NCI-H226 (cell line): ENCODE data around the gene MUC13.
"Not testable (repeated sequence)": the region's sequence is repeated elsewhere in the genome, so short reads cannot be mapped to it uniquely, and the experiment has no call there.

Source experiments
- DNase-seq: peaks from one replicate; pipeline ENCODE4 v3.0.0-alpha.2; 2015

The MUC13 gene, protein sequence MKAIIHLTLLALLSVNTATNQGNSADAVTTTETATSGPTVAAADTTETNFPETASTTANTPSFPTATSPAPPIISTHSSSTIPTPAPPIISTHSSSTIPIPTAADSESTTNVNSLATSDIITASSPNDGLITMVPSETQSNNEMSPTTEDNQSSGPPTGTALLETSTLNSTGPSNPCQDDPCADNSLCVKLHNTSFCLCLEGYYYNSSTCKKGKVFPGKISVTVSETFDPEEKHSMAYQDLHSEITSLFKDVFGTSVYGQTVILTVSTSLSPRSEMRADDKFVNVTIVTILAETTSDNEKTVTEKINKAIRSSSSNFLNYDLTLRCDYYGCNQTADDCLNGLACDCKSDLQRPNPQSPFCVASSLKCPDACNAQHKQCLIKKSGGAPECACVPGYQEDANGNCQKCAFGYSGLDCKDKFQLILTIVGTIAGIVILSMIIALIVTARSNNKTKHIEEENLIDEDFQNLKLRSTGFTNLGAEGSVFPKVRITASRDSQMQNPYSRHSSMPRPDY

DNA sequence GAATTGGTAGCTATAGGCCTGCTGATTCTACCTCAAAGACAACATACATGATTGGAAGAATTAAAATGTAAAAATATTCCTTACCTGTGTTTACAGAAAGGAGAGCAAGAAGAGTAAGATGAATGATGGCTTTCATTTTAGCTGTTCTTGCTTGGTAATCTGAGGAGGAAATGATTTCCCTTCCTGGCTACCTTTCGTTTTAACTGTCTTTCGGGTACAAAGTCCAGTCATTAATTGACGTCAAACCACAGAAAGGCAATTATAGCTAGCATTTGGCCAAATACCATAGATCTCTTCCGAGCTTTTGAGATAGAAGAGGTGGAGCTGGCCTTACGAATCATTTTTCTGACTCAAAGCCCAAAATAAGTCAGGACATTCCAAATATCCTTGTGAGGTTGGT, at the start of gene MUC13:
Gene MUC13 (minus strand): TSS at position 175 of the 400 bp plus-strand sequence. CDS start 39 bp downstream, at position 136.
- DNase-seq = no peak

DNA sequence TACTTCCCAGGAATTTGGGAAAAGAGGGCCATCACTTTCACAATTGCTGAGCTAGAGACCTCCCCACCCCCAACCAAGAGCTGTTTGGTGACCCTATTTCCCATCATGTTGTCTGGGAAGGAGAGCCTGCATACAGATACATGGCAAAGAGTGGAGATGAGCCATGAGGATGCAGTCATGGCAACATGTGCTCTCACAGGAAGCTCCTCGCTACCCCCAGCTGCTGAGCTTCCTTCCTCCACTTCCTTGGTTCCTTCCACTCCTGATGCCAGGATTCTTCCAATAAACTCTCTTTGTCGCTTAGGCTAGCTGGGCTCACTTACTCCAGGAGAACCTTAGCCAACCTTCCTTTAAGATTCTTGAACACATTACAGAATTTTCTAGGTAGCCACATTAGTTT, 48.3 kb upstream of the MUC13 start:
- no peak for DNase-seq

DNA sequence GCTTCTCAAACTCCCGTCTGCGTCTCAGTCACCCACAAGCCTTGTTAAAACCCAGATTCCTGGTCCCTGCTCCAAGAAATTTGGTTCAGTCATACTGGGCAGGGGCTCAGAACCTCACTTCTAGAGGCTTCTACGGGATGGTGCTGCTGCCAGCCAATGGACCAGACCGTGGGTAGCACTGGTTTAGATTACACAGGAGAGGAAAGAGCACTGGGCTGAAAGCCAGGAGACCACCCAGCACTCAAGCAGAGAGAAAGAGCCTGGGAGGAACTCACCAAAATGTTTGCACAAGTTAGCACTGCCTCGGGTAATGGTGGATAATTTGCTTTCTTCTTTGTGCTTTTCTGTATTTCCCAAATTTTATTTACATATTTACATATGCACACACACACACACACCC, 46.9 kb upstream of the MUC13 start:
- no peak for DNase-seq

DNA sequence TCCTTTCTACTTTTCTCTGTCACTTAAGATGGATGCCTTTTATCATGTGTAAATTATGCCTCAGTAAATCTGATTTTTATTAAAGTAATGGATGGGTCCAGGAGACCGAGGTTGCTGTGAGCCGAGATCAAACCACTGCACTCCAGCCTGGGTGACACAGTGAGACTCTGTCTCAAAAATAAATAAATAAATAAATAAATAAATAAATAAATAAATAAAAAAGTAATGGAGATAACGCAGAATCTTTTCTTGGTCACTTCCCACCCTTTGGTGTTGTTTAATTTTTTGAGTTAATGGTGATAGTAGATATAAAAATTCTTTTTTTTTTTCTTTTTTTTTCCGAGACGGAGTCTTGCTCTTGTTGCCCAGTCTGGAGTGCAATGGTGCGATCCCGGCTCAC, 44.1 kb upstream of the MUC13 start:
- DNase-seq = no peak

DNA sequence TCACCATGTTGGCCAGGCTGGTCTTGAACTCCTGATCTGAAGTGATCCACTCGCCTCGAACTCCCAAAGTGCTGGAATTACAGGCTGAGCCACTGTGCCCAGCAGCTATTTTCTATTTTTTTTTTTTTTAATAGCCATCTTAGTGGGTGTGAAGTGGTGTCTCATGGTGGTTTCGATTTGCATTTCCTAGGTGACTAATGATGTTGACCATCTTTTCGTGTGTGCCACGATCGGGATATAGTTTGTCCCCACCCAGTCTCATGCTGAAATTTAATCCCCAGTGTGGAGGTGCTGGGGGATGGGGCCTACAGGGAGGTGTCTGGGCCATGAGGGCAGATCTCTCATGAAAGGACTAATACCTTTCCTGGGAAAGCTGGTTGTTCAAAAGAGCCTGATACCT, 41.8 kb upstream of the MUC13 start:
- no peak for DNase-seq

DNA sequence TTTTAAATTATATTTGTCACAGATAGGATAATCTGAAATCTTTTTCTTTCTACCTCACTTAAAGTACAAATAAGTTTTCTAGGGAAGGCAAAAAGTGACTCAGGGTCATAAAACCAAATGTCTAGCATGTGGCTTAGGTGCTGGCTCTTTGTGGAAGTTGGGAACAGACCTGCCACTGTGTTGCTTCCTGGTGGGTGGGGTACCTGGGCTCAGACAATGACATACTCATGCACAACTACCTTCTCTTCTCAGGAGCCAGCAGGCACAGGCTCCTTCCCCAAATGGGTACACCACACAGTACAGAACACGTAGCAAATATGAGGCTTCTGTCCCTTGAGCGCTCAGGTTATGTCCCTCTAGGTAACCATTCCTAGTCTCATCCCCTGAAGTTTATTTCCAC, 40.1 kb upstream of the MUC13 start:
- DNase-seq = no peak

DNA sequence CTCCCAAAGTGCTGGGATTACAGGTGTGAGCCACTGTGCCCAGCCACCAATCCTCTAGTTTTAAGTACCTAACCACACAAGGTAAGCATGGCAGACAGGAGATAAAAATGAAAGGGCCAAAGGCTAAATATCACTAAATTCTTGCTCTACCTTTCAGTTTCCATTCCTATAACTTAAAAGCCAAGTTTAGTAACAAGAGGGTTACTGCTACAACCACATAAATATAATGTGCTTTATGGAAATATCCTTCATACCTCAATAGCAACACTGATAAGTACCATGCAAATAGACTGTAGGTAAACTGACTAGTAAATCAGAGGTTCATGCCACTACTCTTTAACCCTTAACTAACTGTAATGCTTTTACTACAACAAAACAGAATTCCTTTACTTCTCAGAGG, 38.7 kb upstream of the MUC13 start:
- DNase-seq = no peak

DNA sequence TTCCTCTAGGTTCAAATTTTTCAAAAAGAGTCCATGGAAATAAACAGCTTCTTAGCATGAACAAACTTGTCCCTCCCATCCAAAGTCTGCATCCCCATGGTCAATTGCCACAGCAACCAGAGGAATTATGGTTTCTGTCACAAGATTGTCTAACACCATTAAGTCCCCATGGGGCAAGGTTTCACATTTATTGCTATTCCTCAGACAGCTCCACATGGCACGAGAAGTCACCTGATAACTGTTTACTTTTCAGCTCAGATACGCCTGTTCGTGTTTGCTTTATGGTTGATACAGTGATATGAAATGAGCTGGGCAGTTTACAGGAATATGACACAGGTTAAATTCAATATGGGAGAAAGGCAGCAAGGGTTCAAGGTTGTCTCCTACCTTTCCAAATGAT, 37.9 kb upstream of the MUC13 start:
- no peak for DNase-seq

DNA sequence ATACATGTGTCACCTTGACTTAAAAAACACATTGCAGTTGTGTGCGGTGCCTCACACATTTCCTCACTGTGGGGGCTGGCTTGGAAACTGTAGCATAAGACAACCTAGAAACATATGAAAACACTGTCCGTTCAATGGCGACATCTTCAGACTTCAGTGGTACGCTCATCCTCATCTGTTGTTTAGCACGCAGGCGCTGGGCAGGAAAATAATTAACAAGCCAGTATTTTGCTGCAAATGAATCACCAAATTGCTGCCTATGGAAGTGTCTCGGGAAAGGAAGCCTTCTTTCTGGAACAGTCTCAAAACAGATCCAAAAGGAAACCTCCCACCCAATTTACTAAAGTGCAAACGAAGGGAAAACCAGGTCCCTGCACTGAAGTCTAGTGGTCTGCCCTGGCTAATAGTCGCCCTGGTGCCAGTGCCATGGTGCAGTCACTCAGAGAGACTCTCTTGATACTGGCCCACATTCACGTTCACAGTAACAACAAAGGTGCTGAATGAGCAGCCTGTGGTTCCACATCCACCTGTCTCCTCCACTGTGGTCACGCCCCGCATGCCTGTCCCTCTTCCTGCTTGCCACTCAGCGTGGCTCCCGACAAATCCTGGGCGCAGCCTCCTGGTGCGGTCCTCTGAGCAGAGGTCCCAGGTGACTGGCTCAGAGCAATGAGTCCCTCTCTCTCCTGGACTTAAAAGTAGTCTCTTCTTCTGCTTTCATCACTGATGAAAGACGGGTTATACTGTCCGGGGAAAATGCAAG, 35.6 kb upstream of the MUC13 start:
- no peak for DNase-seq

DNA sequence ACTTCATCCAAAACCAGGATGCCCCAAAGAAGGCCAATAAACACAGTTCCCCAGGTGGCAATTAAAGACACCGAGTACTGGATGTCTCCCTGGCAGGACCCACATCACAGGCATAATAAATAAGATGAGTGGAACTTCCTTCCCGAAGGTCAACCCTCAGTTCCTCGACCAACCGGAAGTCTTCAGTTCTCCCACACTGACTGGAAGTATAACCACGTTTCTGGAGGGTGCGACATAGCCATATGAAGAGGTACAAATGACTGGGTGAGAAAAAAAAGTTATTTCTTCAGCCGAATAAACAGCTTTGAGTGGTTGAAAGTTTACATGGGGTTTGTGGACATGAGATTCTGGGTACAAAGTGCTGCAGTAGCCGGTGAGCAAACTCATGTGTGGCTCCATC, 34.6 kb upstream of the MUC13 start:
- DNase-seq = no peak

DNA sequence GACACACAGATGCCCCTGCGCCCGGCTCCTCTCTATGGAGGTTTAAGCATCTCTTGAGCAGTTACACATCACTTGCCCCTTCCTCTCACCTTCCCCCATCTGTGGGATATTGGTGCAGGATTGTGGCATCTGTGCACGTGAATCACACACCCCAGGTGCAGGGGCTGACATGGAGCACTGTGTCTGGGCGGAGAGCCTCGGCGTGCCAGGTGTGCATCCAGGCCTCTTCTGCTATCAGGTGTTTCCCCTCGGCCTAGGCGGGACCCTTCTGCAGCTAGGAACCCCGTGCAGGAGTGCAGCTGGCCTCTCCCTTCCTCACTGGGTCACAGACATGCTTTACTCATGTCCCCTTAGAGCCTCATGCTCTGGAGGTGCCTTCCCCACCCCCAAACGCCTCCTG, 33.4 kb upstream of the MUC13 start:
- no peak for DNase-seq

DNA sequence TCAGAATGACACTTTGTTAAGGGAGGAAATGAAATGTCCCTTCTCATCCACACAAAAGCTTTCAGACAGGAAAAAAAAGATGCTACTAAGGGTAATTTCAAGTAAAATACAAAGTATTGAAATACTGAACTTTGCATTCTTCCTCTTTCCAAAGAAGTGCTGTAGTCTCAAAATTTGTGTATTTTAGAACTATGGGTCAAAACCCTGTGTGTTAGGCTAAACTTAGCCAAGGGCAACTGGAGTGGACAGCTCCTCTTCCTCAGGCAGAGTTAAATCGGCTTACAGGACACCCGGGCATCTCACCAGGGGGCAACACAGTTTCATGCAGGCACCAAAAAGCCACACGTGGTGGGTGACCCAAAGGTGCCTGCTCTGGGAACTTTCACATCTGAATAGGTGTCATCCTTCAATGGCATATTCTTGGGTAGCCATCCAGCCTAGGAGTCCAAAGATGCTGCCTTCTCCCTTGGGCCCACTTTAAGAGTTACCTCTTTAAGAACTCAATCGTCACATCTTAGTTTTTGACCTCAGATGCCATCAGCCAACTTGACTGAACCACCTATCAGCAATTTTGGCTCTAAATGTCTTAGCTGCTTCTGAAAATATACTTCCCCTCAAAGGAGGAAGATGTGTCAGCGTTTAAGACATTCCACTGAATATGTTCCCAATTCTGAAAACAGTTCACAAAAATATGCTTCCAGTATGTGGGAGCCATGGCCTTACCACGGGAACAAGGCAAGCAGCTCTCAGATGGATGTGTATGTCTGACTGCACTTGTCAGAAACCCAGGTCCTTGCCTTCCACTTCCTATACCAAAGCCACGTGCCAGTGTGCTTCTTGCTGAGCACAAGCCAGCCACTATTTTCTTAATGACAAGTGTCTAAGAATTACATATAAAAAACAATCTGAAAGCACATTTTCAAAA, 32.2 kb upstream of the MUC13 start:
- no peak for DNase-seq

DNA sequence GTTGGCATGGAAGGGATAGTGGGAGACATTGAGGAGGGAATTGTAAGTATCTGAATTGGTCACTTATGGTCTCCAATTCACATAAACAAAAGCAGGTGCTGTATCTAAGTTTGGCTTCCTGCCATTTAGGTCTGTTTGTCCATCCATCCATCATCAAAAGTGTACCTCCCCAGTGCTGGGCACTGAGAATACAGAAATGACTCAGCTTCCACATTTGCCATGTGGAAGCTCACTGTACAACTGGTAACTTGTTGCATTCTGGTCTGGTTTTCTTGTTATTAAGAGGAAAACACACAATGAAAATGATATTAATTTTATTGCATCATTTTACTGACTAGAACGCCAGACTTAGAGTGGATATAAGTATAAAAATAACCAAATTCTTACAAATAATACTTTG, 30.9 kb upstream of the MUC13 start:
- DNase-seq = no peak

DNA sequence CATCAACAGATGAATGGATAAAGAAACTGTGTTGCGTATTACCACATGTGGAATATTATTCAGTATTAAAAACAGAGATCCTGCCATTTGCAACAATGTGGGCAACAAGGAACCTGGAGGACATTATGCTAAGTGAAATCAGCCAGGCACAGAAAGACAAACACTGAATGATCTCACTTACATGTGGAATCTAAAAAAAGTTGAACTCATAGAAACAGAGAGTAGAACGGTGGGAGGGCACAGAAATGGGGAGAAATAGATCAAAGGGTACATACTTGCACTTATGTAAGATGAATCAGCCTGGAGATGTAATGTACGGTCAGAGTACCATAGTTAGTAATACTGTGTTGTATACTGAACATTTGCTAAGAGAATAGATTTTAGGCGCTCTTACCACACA, 29.8 kb upstream of the MUC13 start:
- no peak for DNase-seq

DNA sequence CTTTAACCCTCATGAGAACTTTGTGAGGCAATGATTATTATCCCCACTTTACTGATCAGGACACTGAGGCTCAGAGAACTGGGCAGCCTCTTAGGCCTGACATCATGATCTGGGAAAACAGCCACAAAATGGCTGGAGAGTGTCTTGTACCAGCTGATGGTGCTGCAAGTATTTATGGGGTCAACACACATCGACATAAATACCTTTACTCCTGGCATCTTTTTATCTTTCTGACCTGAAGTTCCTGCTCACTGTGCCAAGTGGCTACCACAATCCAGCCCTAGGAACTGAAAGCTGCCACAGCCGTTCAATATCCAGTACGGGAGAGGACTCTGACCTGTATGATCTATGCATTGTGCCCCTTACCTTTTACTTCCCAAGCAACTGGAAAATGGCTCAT, 29.2 kb upstream of the MUC13 start:
- DNase-seq = no peak

DNA sequence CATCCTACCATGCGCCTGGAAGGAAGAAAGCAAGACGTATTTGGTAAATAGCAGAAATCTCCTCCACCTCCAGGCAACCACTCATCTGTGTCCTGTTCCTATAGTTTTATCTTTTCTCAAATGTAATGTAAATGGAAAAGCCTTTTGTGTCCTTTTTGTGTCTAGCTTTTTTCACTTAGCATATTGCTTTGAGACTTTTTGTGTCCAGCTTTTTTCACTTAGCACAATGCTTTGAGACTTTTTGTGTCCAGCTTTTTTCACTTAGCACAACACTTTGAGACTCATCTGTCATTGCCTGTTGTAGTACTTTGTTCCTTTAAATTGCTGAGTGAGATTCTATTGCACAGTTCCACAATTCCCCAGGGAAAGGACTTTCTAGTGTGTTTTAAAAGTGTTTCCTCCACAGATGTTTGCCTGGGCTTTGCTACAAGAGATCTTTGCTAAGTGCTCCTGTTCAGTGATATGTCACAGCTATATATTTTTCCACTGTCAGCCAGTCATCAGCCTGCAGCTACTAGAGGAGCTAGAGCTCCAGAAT, 27.9 kb upstream of the MUC13 start:
- no peak for DNase-seq

DNA sequence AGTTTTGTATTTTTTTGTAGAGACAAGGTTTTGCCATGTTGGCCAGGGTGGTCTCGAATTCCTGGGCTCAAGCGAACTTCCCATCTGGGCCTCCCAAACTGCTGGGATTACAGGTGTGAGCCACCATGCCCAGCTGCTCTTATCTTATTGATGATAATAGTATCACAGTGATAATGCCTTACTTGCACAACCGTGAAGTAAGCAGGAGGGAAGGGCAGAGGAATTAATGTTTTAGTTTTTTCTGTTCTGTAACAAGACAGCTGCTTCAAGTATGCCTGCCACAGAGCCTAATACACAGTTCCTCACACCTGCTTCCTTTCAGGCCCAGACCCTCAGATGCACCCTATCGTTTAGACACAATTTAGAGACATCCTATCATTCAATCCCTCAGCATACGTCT, 26.1 kb upstream of the MUC13 start:
- no peak for DNase-seq

DNA sequence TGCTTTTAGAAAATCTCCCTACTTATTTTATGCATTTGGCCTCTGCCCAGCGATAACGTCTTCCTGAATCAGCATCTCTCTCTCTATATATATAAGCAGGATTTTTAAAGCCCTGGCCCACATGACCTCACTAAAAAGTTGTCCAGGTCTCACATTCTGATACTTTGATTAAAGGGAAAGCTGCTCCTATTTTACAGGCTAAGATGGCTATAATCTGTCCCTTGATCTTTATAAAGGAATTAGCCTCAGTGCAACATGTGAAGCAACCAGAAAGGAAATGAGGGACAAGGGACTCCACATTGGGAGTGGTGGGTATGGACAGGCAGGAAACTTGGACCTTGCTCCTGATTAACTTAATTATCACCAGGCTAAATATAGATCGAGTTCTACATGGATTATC, 25.6 kb upstream of the MUC13 start:
- no peak for DNase-seq

DNA sequence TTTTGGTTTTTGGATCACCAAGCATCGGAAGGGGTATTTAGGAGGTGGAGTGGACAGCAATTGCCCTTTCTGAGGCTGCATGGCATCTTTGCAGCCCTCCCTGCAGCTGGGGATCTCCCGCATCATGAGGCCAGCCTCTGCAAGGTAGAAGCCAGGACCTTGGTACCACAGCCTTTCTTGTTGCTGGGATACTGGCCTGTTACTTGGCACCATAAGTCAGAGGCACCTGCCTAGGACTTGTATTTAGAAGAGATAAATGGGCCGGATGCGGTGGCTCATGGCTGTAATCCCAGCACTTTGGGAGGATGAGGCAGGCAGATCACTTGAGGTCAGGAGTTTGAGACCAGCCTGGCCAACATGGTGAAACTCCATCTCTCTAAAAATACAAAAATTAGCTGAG, 23.4 kb upstream of the MUC13 start:
- DNase-seq = not testable (repeated sequence)

DNA sequence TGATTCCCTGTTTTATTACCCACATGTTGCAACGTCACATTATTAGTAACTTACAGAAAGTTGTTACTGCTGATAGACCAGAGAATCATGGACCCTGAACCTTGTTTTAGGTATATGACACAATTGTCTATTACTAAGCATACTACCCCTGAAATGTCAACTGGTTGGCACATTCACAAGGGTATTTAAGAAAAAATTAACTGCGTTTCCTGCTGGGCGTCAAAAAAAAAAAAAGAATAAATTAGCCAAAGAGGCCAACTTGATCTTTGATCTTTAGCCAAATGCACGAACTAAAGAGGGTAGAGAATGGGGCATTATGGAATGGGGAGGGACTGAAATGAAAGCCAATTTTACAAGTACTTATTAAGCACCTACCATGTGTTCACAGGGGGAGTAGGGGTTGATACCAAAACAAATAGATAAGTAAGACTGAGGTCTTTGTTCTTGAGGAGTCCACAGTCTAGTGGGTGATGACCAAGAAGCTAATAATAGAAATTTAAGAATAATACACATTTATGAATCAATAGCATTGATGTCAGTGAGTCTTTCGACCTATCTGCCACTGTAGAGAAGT, 17.8 kb upstream of the MUC13 start:
- no peak for DNase-seq

DNA sequence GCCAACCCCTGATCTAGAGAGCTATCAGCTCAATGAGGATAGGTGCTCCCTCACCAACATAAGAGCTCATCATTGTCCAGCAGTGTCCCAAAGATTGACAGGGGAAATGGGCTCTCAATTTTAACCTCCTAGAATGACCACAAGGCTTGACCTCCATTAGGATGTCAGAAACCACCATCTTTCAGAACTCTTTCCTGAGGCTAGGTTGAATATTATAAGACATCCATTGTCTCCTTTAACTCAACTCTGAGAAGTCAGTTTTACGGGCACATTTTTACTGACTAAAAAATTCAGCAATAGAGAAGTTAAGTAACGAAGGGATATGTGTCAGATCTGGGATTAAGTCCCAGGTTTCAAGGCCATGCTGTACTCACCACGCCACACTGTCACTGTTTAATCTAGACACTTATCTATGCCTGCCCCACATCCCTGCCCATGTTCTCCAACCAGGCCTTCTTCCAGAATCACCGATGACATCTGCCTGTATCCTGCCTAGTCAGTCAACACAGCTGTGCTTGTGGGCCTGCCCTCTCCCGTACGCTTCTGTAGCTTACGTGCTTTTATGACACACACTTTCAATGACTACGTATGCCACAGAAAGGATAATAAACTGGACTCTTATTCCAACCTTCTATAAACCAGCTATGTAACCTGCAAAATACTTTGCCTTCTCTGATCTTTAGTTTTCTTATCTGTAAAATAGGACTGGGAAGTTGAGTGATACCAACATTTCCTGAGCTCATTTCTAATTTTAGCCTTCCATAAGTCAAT, 17.1 kb upstream of the MUC13 start:
- no peak for DNase-seq

DNA sequence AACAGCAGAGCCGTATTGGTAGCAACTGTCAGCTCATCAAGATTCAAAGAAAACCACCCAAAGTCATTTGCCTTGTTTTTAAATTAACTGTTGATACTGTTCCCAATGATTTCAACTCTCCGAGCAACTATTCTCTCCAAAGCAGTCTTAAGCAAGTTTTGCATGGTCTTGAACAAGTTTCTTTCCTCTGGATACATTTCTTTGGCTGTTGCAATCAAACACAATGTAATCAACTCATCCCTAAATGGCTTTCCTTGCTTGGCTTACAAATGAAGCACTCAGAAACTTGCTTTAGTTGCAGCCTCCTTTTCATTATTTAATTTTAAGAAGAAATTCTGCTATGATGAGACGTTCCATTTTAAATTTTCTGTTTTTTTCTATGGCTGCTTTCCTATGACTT, 15.5 kb upstream of the MUC13 start:
- DNase-seq = no peak
